GM18861 (cell line): ENCODE results near the gene WFDC6.
"Not testable (repeated sequence)": the region's sequence is repeated elsewhere in the genome, so short reads cannot be mapped to it uniquely, and the experiment has no call there.

ENCODE experiments used
- ATAC-seq: cut with Tn5 transposase; IDR thresholded peaks from one replicate; pipeline ENCODE4 v1.9.1; 2021; ENCODE audit not compliant: unreplicated experiment

The WFDC6 gene

DNA sequence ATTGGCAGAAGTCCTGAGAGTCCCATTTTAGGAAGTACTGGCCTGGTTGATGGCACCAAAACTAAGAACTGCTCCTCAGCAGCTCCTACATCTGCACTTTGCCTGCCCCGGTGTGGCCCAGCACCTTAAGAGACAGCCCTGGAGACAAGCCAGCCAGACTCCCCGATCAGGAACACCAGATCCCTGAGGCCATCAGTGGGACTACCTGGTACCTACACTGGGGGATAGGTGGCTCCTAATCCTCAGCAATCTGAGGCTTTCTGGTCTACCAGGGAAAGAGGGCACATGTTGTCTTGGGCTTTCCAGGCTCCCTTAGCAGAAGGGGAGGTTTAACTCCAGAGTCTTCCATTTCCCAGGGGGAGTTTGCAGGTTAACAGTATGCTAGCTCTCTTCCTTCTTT lies at the start of gene WFDC6:
TSS of gene WFDC6 (minus strand) at position 101 of the 400 bp plus-strand sequence. CDS start at position 26, 75 bp downstream.
- ATAC-seq, result no peak

DNA sequence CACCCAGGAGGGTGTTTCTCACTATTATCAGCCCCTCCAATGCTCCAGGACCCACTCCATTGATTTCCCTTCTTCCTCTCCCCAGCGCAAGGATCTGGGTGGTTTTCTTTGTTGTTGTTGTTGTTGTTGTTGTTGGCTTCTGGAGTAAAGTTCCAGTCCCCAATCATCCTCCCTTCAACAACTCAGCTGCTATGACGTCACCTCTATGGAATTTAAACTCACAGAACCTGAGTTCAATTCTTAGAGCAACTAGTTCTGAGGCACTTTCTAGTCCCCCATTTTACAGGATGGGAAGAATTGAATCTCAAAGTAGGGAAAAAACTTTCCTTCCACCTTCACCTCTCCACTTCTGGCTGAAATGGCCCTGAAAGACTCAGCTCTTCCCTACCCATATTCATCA lies 49.5 kb upstream of the WFDC6 start:
- no peak for ATAC-seq

DNA sequence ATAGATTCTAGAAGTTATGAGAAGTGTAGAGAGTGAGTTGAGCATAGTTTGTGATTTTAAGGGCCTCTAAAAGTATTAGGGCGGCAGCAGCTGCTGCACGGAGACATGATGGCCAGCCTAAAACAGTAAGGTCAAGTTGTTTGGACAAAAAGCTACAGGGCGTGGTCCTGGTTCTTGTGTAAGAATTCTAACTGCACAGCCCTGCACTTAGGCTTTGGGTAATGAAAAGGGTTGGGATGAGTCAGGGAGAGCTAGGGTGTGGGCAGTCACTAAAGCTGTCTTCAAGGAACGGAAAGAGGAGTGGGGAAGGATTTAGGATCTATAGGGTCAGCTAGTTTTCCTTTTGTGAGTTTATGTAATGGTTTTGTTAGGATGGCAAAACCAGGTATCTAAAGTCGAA lies 46.7 kb upstream of the WFDC6 start:
- not testable (repeated sequence) for ATAC-seq

DNA sequence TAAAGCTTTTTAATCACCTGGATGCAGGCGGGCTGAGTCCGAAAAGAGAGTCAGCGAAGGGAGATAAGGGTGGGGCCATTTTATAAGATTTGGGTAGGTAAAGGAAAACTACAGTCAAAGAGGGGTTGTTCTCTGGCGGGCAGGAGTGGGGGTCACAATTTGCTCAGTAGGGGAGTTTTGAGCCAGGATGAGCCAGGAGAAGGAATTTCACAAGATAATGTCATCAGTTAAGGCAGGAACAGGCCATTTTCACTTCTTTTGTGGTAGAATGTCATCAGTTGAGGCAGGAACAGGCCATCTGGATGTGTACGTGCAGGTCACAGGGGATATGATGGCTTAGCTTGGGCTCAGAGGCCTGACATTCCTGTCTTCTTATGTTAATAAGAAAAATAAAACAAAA lies 45.0 kb upstream of the WFDC6 start:
- ATAC-seq, result not testable (repeated sequence)

DNA sequence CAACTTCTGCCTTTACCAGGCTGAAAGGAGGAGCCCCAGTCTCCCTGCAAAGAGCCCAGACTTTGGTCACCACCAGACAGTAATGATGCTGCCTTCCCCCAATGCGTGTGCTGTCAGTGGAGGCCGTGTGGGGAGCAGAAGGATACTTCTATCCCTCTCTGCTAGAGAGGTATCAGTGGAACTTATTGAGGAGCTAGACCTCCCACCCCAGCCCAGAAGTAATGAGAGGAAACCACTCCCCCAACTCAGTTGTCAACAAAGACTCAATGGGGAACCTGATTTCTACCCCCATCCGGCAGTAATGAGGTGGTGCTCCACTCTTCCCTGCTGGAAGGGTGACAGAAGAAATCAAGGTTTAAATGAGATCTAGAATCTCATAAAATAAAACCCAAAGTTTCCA lies 44.2 kb upstream of the WFDC6 start:
- ATAC-seq, result no peak

DNA sequence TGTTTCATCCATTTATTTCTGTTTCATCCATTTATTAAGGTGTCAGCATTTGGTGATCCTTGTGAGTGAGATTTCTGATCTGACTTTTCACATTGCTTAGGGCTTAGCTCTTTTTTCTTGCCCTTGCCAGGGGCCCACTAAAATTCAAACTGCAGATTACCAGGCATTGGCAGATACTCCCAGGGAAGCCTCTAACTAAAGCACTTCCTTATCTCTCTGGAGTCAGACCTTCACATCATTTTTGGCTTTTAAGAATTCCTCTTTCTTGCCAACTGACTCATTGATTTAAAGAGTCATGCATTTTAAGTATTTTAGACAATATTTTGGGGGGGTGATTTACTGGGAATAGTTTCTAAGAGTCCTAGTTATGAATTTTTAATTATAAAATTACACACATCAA lies 42.4 kb upstream of the WFDC6 start:
- no peak for ATAC-seq

DNA sequence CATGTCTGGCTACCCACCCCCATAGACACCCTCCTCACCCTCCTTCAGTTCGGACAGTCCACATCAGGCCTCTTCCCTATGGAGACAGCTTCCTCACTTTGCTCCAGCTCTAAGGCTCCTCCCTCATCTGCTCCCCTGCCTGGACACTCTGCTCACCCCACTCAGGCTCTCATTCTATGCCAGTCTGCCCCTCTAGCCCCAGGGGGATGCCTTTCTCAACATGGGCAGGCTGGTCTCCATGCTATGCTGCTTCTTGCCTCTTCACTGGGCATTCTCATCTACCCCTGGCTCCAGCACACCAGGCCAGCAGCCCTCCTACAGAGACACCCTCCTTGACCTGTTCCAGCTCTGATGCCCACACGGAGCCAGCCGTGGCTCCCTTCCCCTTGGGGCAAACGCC lies 39.9 kb upstream of the WFDC6 start, which contains the start of gene WFDC8:
TSS of gene WFDC8 (minus strand) at position 101 of the 400 bp plus-strand sequence. CDS start at position 64, 37 bp downstream.
- ATAC-seq, result no peak

DNA sequence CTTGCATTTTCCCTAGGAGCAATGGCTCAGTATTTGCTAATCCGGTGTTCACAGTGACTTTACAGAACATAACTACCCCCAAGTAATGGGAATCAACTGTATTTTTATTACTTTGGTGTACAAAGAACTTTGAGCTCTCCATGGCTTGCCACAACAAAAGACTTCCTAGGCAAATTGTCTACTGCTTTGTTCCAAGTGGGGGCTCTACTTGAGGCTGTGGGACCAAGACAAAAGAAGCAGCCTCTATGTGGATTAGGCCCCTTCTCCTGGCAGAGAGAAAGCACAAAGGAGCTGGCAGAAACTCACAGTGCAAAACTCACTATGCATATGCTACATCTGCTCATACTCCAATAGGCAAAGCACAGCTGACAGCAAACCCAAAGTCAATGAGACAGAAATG lies 38.9 kb upstream of the WFDC6 start:
- ATAC-seq, result no peak

DNA sequence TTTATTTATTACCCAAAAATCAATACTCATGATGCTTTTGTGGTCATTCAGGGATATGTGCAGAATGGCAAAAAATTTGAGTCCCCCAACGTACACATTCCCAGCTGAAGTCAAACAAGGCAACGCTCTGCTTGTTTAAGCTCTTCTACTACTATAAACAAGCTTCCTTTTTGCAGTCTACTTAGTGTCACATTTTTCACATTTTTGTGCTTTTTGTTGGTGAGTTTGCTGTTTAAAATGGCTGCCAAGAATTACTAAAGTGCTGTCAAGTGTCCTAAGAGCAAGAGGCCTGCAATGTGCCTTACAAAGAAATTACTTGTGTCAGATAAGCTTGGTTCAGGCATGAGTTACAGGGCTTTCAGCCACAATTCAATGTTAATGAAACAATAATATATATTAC lies 37.7 kb upstream of the WFDC6 start:
- ATAC-seq, result no peak

DNA sequence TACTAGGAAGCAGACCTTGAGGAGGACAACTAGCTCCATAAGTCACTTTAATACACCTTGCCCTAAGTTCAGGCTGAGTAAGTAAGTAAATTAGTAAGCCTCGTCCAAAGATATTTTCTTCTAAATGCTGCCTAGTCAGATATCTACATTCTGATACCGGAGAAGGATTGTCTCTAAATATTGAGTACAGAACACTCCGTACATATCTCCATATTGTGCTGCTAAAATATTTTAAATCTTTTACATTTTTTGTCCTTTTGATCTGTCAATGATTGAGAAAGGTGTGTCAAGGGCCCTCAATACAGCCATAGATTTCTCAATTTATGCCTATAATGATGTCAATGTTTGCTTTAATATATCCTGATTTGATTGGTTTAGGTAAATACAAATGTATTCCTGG lies 36.6 kb upstream of the WFDC6 start:
- no peak for ATAC-seq

DNA sequence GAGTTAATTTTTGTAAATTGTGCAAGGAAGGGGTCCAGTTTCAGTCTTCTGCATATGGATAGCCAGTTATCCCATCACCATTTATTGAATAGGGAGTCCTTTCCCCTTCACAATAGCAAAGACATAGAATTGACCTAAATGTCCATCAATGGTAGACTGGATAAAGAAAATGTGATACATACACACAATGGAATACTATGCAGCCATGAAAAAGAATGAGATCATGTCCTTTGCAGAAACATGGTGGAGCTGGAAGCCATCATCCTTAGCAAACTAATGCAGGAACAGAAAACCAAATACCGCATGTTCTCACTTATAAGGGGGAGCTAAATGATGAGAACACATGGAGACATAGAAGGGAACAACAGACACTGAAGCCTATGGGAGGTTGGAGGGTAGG lies 30.4 kb upstream of the WFDC6 start:
- not testable (repeated sequence) for ATAC-seq

DNA sequence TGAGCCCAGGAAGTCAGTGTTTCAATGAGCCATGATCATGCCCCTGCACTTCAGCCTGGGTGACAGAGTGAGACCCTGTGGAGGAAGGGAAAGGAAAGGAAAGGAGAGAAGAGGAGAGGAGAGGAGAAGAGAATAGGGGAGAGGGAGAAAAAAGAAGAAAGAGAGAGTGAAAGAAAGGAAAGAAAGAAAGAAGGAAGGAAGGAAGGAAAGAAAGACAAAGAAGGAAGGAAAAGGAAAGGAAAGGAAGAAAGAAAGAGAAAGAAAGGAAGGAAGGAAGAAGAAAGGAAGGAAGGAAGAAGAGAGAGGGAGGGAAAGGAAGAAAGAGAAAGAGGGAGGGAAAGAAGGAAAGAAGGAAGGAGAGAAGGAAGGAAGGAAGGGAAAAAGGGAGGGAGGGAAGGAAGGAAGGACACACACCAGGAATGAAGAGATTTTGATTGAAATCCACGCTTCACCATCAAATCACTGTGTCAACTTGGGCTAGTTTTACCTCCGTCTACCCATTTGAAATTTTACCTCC lies 25.5 kb upstream of the WFDC6 start:
- no peak for ATAC-seq

DNA sequence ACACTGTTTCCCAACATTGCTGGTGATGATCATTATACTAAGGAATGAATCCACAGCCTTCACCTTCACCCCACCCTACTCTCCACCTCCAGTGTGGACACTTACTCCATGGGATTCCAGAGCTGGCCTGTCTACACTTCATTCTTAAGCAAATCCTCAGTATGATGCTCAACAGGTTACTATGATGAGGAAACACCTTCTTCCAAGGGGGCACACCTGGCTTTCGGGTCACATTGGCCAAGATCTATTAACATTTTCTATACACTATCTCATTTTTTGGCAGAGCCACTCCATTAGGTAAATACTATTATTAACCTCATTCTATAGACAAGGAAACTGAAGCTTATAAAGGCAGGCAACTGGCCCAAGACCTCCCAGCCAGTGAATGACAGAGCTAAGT lies 15.9 kb upstream of the WFDC6 start:
- no peak for ATAC-seq

DNA sequence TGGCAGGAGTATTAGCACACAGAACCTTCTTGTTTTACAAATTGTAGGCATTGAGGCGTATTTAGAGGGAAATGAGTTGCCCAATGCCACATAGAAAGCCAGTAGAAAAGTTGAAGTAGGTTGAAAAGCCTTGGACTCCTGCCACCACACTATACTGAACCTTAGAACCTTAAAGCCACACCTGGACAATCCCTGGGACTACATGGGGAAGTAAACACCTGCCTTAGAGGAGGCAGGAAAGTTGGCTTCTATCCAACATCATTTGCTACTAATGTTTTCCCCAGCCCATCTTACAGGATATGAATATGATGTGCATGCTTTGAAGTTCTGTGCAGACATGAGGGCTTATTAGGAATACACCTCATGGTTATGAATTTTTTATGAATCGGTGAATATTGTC lies 13.2 kb upstream of the WFDC6 start:
- ATAC-seq, result no peak

DNA sequence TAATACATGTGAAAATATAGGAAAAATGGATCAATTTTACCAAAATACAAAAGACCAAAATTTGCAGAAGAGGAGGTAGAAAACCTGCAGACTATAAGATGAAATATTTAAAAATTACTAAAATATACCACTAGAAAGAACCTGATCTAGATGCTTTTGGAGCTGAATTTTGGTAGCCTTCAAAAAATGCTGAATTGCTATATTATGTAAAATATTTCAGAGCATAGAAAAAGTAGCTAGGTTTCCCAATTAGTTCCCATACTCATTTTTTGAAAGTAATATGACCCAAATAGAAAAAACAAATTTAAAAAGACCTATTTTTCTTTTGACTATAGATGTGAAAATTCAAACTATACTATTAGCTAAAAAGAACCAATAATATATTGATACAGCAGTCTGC lies 11.5 kb upstream of the WFDC6 start:
- no peak for ATAC-seq

DNA sequence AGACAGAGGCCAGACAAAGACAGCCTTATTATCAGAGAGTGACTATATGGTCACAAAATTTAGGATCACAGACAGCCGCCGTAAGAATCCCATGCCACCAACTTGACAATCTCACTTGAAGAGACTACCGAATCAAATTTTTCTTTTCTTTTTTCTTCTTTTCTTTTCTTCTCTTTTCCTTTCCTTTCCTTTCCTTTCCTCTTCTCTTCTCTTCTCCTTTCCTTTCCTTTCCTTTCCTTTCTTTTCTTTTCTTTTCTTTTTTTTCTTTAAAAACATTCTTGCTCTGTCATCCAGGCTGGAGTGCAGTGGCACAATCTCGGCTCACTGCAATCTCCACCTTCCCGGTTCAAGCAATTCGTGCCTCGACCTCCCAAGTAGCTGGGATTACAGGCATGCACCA lies 9.1 kb upstream of the WFDC6 start:
- ATAC-seq, result no peak

DNA sequence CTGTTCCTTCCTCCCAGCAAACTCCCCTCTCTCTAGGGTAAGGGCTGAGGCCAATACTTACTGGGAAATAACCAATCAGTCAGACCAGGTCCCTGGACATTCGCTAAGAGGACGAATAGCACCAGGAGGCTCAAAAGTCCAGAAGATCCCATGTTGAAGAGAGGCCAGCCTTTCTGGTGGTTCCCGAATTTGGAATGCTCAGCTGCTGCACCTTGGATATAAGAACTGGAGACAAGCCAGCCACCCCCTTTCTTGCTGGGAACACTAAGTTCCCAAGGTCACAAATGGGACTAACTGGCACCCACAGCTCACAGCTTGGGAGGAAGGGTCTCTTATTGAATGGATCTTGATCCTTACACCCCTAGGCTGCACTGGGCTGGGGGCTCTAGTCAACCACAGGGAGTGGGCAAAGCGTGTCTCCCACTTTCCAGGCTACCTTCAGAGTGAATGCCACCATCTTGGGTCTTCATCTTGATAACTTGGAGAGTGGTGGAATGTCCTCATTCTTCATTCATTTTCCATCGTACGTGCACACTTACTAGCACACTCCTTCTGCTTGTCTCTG lies 8.0 kb upstream of the WFDC6 start, which contains the start of gene EPPIN:
TSS of gene EPPIN (minus strand) at position 196 of the 565 bp plus-strand sequence. CDS start at position 152, 44 bp downstream.
- no peak for ATAC-seq

DNA sequence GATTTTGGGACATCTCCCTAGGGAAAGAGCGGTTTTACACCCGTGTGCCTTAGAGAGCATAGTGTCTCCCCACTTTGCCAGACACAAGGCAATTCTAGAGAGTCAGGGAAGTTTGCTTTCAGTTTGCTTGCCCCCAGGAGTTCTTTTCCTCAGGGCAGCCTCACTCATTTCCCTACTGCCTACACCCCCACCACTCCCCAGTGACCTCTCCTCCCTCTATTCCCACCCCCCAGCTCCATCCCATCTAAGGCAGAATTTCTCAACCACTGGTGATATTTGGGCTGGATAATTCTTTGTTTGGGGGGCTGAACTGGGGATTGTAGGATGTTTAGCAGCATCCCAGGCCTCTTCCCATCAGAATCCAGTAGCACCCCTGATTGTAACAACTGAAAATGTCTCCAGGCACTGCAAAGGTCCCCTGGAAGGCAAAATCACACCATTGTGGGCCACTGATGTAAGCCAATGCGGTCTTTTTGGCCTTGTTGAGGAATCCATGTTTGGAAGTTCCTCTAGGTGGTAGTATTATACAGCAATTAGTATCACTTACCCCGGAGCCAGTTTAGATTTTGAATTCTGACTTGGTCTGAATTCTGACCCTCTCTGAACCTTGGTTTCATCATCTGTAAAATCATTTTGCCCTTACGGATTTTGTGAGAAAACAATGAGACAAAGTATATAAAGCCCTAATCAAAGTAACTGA lies 6.6 kb upstream of the WFDC6 start:
- ATAC-seq, result no peak

DNA sequence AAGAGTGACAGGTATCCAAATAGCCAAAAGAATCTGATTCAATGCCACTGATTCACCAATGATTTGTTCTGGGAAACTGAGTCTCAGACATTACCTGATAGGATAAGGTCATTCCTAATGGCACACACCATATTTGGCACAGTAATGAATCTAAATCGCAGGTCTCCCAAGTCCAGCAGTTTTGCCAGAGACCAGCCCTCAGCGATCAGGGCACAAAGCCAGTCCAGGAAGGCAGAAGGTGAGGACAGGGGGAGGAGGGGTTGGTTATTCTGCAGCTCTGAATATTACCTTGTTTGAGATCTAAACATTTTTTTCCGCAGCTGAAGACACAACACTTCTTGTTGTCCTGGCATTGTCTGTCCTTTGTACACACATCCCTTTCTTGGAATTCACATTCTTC lies 6.1 kb upstream of the WFDC6 start:
- ATAC-seq, result no peak

DNA sequence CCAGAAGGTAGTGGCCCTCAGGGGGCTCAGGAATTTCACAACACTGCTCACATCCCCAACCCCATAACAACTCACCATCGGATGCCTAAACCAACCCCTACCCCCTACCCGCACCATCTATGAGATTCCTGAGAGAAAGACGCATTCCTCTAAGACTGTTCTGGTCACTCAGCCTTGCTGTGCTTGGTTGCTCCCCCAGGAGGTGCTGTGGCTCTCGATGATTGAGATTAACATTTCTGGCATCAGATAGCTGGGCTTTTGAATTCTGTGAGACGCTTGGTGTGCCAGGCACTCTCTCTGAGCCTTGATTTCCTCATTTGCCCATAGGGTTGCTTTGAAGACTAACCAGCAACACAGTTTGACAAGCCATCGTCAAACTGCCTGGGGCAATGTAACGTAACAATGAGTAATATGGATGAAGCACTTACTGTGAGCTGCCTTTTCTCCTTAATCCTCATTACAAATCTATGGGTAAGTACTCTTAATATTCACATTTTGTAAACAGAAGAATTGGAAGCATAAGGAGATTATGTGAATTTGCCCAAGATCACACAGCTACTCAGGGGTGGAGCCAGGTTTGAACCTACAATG lies 978 bp downstream of the WFDC6 start:
- ATAC-seq, result no peak

DNA sequence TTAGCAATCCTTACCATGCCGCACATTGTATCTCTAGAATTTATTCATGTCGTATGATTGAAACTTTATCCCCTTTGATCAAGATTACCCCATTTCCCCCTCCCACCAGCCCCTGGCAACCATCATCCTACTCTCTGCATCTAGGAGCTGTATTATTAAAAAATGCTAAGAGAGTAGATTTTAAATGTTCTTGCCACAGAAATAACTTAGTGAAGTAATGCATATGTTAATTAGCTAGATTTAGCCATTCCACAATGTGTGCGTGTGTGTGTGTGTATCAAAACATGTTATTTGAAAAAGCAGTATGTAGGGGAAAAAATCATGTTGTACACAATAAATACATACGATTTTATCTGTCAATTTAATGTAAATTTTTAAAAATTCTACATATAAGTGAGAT lies 12.0 kb downstream of the WFDC6 start:
- ATAC-seq, result no peak

DNA sequence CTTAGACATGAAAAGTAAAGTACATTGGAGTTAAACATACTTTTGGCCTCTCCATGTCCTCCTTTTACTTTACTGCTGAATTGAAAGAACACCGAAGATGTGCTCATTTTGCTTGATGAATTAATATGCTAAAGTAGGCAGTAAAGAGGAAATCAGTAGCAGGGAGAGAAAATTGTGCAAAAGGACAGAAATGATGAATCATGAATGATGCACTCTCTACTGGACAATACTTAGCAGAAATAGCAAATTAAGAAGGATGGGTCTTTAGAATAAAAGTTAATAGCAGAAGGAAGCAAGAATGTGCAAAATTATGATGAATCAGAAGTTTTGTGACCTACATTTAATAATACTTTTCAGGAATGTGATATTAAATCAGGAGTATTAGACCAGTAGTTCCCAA lies 15.5 kb downstream of the WFDC6 start:
- no peak for ATAC-seq
